KMS-11 (cell line): ENCODE measurements around the gene KAZN.

ENCODE experiments used
- H2AFZ ChIP-seq: fragments of 200-600 bp; sonication (generic); 2 replicates; pipeline ENCODE4 v1.6.1; 2016; ENCODE audit warnings: antibody characterized with exemption, mixed run types, low read depth
- H3K27ac ChIP-seq: fragments of 200-600 bp; sonication (generic); 2 replicates; pipeline ENCODE4 v1.6.1; 2016; ENCODE audit warnings: mild to moderate bottlenecking, mixed run types
- H3K27me3 ChIP-seq: fragments of 200-600 bp; sonication (generic); 2 replicates; pipeline ENCODE4 v1.6.1; 2017; ENCODE audit warnings: mild to moderate bottlenecking, low read depth, mixed run types, moderate library complexity; ENCODE audit not compliant: insufficient read depth
- H3K36me3 ChIP-seq: fragments of 200-600 bp; sonication (generic); 2 replicates; pipeline ENCODE4 v1.6.1; 2017; ENCODE audit warnings: mild to moderate bottlenecking, mixed run types; ENCODE audit not compliant: insufficient read depth
- H3K4me1 ChIP-seq: fragments of 200-600 bp; sonication (generic); 2 replicates; pipeline ENCODE4 v1.6.1; 2016; ENCODE audit warnings: mild to moderate bottlenecking, low read depth, mixed run types; ENCODE audit not compliant: poor library complexity, severe bottlenecking
- H3K4me2 ChIP-seq: fragments of 200-600 bp; sonication (generic); 2 replicates; pipeline ENCODE4 v1.7.0; 2016; ENCODE audit warnings: mild to moderate bottlenecking, mixed run types
- H3K4me3 ChIP-seq: fragments of 200-600 bp; sonication (generic); IDR thresholded peaks from 2 replicates; pipeline ENCODE4 v1.6.1; 2017; ENCODE audit warnings: low read depth, low read length, mixed read lengths; ENCODE audit not compliant: insufficient read depth
- H3K79me2 ChIP-seq: fragments of 200-600 bp; sonication (generic); 2 replicates; pipeline ENCODE4 v1.6.1; 2016; ENCODE audit warnings: low read depth, mixed run types; ENCODE audit not compliant: insufficient read depth
- H3K9ac ChIP-seq: fragments of 200-600 bp; sonication (generic); 2 replicates; pipeline ENCODE4 v1.6.1; 2016; ENCODE audit warnings: mild to moderate bottlenecking, mixed run types
- H4K20me1 ChIP-seq: fragments of 200-600 bp; sonication (generic); 2 replicates; pipeline ENCODE4 v1.6.1; 2016; ENCODE audit warnings: mild to moderate bottlenecking, mixed run types; ENCODE audit not compliant: insufficient read depth
- CTCF ChIP-seq: fragments of 200-600 bp; sonication (generic); conservative IDR thresholded peaks from 2 replicates; pipeline ENCODE4 v1.6.1; 2017; ENCODE audit warnings: low read depth, mild to moderate bottlenecking, antibody characterized with exemption, low read length, moderate library complexity, mixed read lengths

Gene KAZN

GRCh38 chr1:14896381-14897079 is 298.0 kb downstream of the KAZN start:
- Histone ChIP-seq H4K20me1 (no peaks in the 10 kb centered on the region), H3K27me3 (peaks cover 12% of the 10 kb centered on the region; the same call in 1 of the 2 replicates), H3K27ac (no peak overlapping the region), H3K4me2 (no peak overlapping the region), H3K4me3 (no peak overlapping the region), H3K36me3 (no peaks in the 10 kb centered on the region), H3K79me2 (no peaks in the 10 kb centered on the region), H2AFZ (no peak overlapping the region), H3K4me1 (no peaks in the 10 kb centered on the region), H3K9ac (no peak overlapping the region)
- no peak for TF ChIP-seq CTCF

GRCh38 chr1:14897080-14897449 is 298.6 kb downstream of the KAZN start:
- Histone ChIP-seq H3K9ac (no peak overlapping the region), H2AFZ (no peak overlapping the region)

GRCh38 chr1:14897547-14897946 is 299.1 kb downstream of the KAZN start:
- no peak overlapping the region for H3K4me3 ChIP-seq
- no peak for TF ChIP-seq CTCF
- H3K9ac ChIP-seq, result no peak overlapping the region
- no peak overlapping the region for H3K4me2 ChIP-seq
- H4K20me1 ChIP-seq, result no peaks in the 10 kb centered on the region
- H3K4me1 ChIP-seq, result no peaks in the 10 kb centered on the region
- no peaks in the 10 kb centered on the region for H3K36me3 ChIP-seq
- no peaks in the 10 kb centered on the region for H3K79me2 ChIP-seq
- peaks cover 9% of the 10 kb centered on the region; the same call in 1 of the 2 replicates for H3K27me3 ChIP-seq
- H2AFZ ChIP-seq, result no peak overlapping the region
- no peak overlapping the region for H3K27ac ChIP-seq

More at GRCh38 chr1:14897080-14897449, 298.6 kb downstream of the KAZN start:
- TF ChIP-seq CTCF, result no peak
- Histone ChIP-seq H3K27ac (no peak overlapping the region), H3K4me3 (no peak overlapping the region), H3K79me2 (no peaks in the 10 kb centered on the region), H3K27me3 (peaks cover 8% of the 10 kb centered on the region; the same call in 1 of the 2 replicates), H3K4me2 (no peak overlapping the region), H3K36me3 (no peaks in the 10 kb centered on the region), H3K4me1 (no peaks in the 10 kb centered on the region), H4K20me1 (no peaks in the 10 kb centered on the region)

GRCh38 chr1:14897997-14898645 is 299.6 kb downstream of the KAZN start:
- no peak overlapping the region for H3K27ac ChIP-seq
- peaks cover 10% of the 10 kb centered on the region; the same call in 1 of the 2 replicates for H3K27me3 ChIP-seq
- H2AFZ ChIP-seq, result no peak overlapping the region
- H4K20me1 ChIP-seq, result no peaks in the 10 kb centered on the region
- no peak overlapping the region for H3K4me3 ChIP-seq
- TF ChIP-seq CTCF, result no peak
- no peak overlapping the region for H3K9ac ChIP-seq
- no peaks in the 10 kb centered on the region for H3K36me3 ChIP-seq
- H3K4me2 ChIP-seq, result no peak overlapping the region
- H3K4me1 ChIP-seq, result no peaks in the 10 kb centered on the region
- H3K79me2 ChIP-seq, result no peaks in the 10 kb centered on the region
